Peyer's patch (tissue), 4 donors: ENCODE data around the gene ARL4D. TPM values are rescaled to one million over a fixed set of nuclear protein-coding genes. Genes with fewer than 3 reads are reported as not detected.
A peak's percentile ranks its signal among the peaks of the same experiment; 100 is the strongest.

Source experiments
- DNase-seq, 3 donors: peaks; one replicate each; pipeline ENCODE4 v3.0.0-alpha.2; 2017 to 2019
- H3K27ac ChIP-seq, 4 donors: fragments of 200-600 bp; sonication (generic); one replicate each; pipeline ENCODE4 v1.5.1; 2016 to 2019
- H3K27me3 ChIP-seq, 2 donors: fragments of 200-600 bp; sonication (generic); one replicate each; pipeline ENCODE4 v1.5.1; 2019
- H3K36me3 ChIP-seq, 3 donors: fragments of 200-600 bp; sonication (generic); one replicate each; pipeline ENCODE4 v1.5.1; 2016 to 2019
- H3K4me1 ChIP-seq, 4 donors: fragments of 200-600 bp; sonication (generic); one replicate each; pipeline ENCODE4 v1.5.1; 2016 to 2019
- H3K4me3 ChIP-seq, 4 donors: fragments of 200-600 bp; sonication (generic); 1 replicate in 3 of 4; 2 replicates in 1 of 4; pipeline ENCODE4 v1.5.1; 2016 to 2019; ENCODE audit warnings: mild to moderate bottlenecking in 1 of 4
- H3K9me3 ChIP-seq, 4 donors: fragments of 200-600 bp; sonication (generic); one replicate each; pipeline ENCODE4 v1.5.1; 2016 to 2019; ENCODE audit warnings: mild to moderate bottlenecking in 1 of 4
- CTCF ChIP-seq, 6 experiments: fragments of 450-650 bp in 4 of 6; fragments of 200-600 bp in 2 of 6; sonication (generic) in 1 of 6; IDR thresholded peaks; one replicate each; pipeline ENCODE4 v1.5.1; 2017 to 2019; ENCODE audit warnings: antibody characterized with exemption in 6 of 6, mild to moderate bottlenecking in 3 of 6, moderate library complexity in 1 of 6
- POLR2A ChIP-seq, 2 donors: fragments of 450-650 bp; IDR thresholded peaks; one replicate each; pipeline ENCODE4 v1.5.1; 2017; ENCODE audit warnings: antibody characterized with exemption in 2 of 2, mild to moderate bottlenecking in 2 of 2, moderate library complexity in 2 of 2
- total RNA-seq, 4 donors: library from RNA; depleted of rRNA; stranded (reverse); fragments of >200 nt; gene quantifications; one replicate each; pipeline ENCODE4 v1.1.0, GENCODE V29; 2016

ARL4D gene
- total RNA-seq, 4 donors from 2014 or later: 0.70 to 2.3 TPM; not detected in 2

GRCh38 chr17:43353393-43353792 is 45.4 kb upstream of the ARL4D start:
- Histone ChIP-seq H3K27ac (no peak overlapping the region), H3K4me1 (no peaks in the 10 kb centered on the region), H3K36me3 (no peaks in the 10 kb centered on the region), H3K27me3 (no peaks in the 10 kb centered on the region), H3K4me3 (no peak overlapping the region), H3K9me3 (peaks cover 0 to 16% (median 7%) of the 10 kb centered on the region in 4 donors)
- TF ChIP-seq POLR2A (IDR thresholded peaks at IDR 0.05) (no peak), CTCF (IDR thresholded peaks at IDR 0.05) (no peak)
- DNase-seq: no peak

GRCh38 chr17:43354371-43354770 is 44.4 kb upstream of the ARL4D start:
- no peaks in the 10 kb centered on the region for H3K36me3 ChIP-seq
- no peak overlapping the region for H3K4me3 ChIP-seq
- H3K27me3 ChIP-seq: no peaks in the 10 kb centered on the region
- TF ChIP-seq POLR2A (IDR thresholded peaks at IDR 0.05) (no peak), CTCF (IDR thresholded peaks at IDR 0.05) (no peak)
- DNase-seq: no peak
- H3K27ac ChIP-seq: no peak overlapping the region
- H3K9me3 ChIP-seq: peaks cover 0 to 7% (median 3%) of the 10 kb centered on the region in 4 donors
- H3K4me1 ChIP-seq: no peaks in the 10 kb centered on the region

GRCh38 chr17:43356450-43356849 is 42.3 kb upstream of the ARL4D start:
- no peaks in the 10 kb centered on the region for H3K27me3 ChIP-seq
- H3K4me1 ChIP-seq: peaks cover 0 to 6% (median 2%) of the 10 kb centered on the region in 4 donors
- TF ChIP-seq POLR2A (IDR thresholded peaks at IDR 0.05): no peak
- no peak for TF ChIP-seq CTCF (IDR thresholded peaks at IDR 0.05)
- no peaks in the 10 kb centered on the region for H3K36me3 ChIP-seq
- H3K27ac ChIP-seq: no peak overlapping the region
- H3K4me3 ChIP-seq: no peak overlapping the region
- DNase-seq: no peak
- H3K9me3 ChIP-seq: no peaks in the 10 kb centered on the region

- H3K4me3 ChIP-seq: no peak overlapping the region
- H3K27me3 ChIP-seq: no peaks in the 10 kb centered on the region
- no peaks in the 10 kb centered on the region for H3K36me3 ChIP-seq
- H3K27ac ChIP-seq: no peak overlapping the region
- H3K4me1 ChIP-seq: peaks cover 0 to 6% (median 2%) of the 10 kb centered on the region in 4 donors
- no peaks in the 10 kb centered on the region for H3K9me3 ChIP-seq
- no peak for DNase-seq
- TF ChIP-seq CTCF (IDR thresholded peaks at IDR 0.05) (no peak), POLR2A (IDR thresholded peaks at IDR 0.05) (no peak)
Observed at GRCh38 chr17:43356999-43357398, 41.8 kb upstream of the ARL4D start.

- Histone ChIP-seq H3K4me1 (peaks cover 0 to 6% (median 2%) of the 10 kb centered on the region in 4 donors), H3K9me3 (no peaks in the 10 kb centered on the region), H3K27ac (peak overlapping the region; percentile 82 to 95 (median 93)), H3K36me3 (no peaks in the 10 kb centered on the region), H3K4me3 (peak overlapping the region; percentile 45 to 58 (median 54)), H3K27me3 (no peaks in the 10 kb centered on the region)
- no peak for TF ChIP-seq POLR2A (IDR thresholded peaks at IDR 0.05)
- no peak for TF ChIP-seq CTCF (IDR thresholded peaks at IDR 0.05)
- no peak for DNase-seq
Observed at GRCh38 chr17:43359469-43360110, 39.2 kb upstream of the ARL4D start.
